ENCODE measurements around the gene JAK2.

JAK2 gene

GRCh38 chr9:5144217-5144616, 159.1 kb downstream of the JAK2 start:
- H3K27ac ChIP-seq: no peak overlapping the region
- no peak for TF ChIP-seq ZFX (IDR thresholded peaks at IDR 0.05; ENCODE audit: borderline replicate concordance)
- no peak for TF ChIP-seq CTCF (IDR thresholded peaks at IDR 0.05)

- no peak overlapping the region for H3K27ac ChIP-seq
- no peak for TF ChIP-seq ZFX (IDR thresholded peaks at IDR 0.05; ENCODE audit: borderline replicate concordance)
Observed at GRCh38 chr9:5146241-5146640, 161.2 kb downstream of the JAK2 start.

All from 22Rv1 (cell line).